ENCODE data around the gene TRIM71.
"Not testable (repeated sequence)": the region's sequence is repeated elsewhere in the genome, so short reads cannot be mapped to it uniquely, and the experiment has no call there.

TRIM71 gene

DNA sequence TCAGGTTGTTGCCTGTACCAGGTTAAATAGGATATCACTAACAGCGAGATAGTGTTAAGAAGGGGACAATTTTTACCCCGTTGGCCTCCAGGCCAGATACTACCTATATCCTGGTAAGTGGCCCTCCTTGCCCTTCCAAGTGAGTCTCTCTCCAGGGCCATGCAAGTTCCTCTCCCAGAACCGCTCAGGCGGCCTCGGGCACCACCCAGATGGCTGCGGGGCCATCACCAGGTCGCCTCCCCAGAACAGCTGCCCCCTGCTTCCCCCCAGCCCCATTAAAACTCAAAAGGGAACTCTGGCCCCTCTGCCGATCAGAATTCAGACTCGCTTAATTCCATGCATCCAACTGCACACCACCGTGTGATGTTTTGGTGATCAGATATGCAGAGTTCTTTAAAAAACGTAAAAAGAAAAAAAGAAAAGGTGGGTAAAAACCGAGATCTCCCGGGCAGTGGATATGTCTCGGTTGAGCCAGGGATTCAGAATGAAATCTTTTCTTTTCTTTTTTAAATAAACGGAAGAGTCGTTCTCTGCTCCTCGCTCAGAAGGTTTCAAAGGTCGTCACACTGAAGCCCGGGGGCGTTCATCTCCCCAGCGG, 1.9 kb upstream of the TRIM71 start:
- FAIRE-seq (no peak), DNase-seq (ENCODE audit: insufficient read length, low spot score) (no peak)
- TF ChIP-seq POLR2A (IDR thresholded peaks at IDR 0.05; ENCODE audit: low read depth, low read length), result no peak

GRCh38 chr3:32816439-32817256, 1.1 kb upstream of the TRIM71 start:
- DNase-seq (ENCODE audit: insufficient read length, low spot score) (no peak), FAIRE-seq (no peak)
- no peak for TF ChIP-seq POLR2A (IDR thresholded peaks at IDR 0.05; ENCODE audit: low read depth, low read length)

GRCh38 chr3:32817257-32817557, 590 bp upstream of the TRIM71 start:
- no peak for FAIRE-seq
- TF ChIP-seq POLR2A (IDR thresholded peaks at IDR 0.05; ENCODE audit: low read depth, low read length), result no peak
- no peak for DNase-seq (ENCODE audit: insufficient read length, low spot score)

DNA sequence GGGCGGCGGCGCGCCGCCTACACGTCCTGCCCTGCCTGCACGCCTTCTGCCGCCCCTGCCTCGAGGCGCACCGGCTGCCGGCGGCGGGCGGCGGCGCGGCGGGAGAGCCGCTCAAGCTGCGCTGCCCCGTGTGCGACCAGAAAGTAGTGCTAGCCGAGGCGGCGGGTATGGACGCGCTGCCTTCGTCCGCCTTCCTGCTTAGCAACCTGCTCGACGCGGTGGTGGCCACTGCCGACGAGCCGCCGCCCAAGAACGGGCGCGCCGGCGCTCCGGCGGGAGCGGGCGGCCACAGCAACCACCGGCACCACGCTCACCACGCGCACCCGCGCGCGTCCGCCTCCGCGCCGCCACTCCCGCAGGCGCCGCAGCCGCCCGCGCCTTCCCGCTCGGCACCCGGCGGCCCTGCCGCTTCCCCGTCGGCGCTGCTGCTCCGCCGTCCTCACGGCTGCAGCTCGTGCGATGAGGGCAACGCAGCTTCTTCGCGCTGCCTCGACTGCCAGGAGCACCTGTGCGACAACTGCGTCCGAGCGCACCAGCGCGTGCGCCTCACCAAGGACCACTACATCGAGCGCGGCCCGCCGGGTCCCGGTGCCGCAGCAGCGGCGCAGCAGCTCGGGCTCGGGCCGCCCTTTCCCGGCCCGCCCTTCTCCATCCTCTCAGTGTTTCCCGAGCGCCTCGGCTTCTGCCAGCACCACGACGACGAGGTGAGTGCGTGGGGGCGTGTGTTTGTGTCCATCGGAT, 602 bp downstream of the TRIM71 start:
- no peak for FAIRE-seq
- no peak for TF ChIP-seq POLR2A (IDR thresholded peaks at IDR 0.05; ENCODE audit: low read depth, low read length)
- no peak for DNase-seq (ENCODE audit: insufficient read length, low spot score)

DNA sequence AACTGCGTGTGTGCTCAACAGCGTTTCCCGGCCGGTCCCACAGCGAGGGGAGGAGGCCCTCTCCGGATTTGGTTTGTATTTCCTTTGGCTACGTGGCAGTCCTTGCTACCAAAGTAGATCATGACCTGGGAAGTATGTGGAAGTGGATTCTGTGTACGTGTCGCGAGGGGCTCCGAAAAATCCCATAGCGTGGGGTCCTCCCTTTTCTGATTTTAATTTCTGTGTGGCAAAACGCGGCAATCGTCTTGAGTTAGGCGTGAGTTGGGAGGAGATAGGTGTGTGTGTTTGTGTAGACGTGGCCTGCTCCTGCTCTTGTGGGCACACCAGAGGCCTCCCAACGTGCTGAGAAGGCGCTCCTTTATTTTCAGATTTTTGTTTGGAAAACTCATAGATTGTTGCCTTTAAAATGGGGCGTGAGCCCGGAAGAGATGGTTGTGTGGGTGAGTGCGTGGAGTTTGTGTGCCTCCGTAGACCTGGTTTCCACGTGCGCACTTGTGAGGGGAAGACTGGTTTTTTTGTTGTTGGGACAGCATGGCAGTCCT, 1.2 kb downstream of the TRIM71 start:
- no peak for TF ChIP-seq POLR2A (IDR thresholded peaks at IDR 0.05; ENCODE audit: low read depth, low read length)
- FAIRE-seq (no peak), DNase-seq (ENCODE audit: insufficient read length, low spot score) (no peak)

- no peak for FAIRE-seq
- no peak for DNase-seq (ENCODE audit: insufficient read length, low spot score)
- TF ChIP-seq POLR2A (IDR thresholded peaks at IDR 0.05; ENCODE audit: low read depth, low read length), result no peak
Measured at GRCh38 chr3:32819551-32820348, 2.0 kb downstream of the TRIM71 start.

DNA sequence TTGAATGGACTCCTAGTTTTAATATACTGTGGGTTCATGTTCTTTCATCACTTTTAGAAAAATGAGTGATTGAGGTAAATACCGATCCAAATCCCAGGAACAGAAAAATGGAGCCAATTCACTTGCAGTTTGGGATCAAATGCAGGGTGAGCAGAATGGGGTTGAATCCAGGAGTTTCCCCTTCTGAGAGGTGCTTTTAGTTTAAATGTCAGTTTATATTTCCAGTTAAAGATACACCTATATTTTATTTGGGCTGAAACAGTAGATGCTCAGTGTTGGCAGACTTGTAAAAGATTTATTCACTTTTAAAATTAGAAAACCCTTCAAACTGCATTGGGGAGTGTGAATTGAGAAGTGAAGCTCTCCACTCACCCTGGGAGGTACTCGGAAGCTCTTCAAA, 2.6 kb downstream of the TRIM71 start:
- no peak for TF ChIP-seq POLR2A (IDR thresholded peaks at IDR 0.05; ENCODE audit: low read depth, low read length)
- FAIRE-seq (no peak), DNase-seq (ENCODE audit: insufficient read length, low spot score) (no peak)

GRCh38 chr3:32820971-32821685, 3.3 kb downstream of the TRIM71 start:
- no peak for FAIRE-seq
- DNase-seq (ENCODE audit: insufficient read length, low spot score), result no peak

DNA sequence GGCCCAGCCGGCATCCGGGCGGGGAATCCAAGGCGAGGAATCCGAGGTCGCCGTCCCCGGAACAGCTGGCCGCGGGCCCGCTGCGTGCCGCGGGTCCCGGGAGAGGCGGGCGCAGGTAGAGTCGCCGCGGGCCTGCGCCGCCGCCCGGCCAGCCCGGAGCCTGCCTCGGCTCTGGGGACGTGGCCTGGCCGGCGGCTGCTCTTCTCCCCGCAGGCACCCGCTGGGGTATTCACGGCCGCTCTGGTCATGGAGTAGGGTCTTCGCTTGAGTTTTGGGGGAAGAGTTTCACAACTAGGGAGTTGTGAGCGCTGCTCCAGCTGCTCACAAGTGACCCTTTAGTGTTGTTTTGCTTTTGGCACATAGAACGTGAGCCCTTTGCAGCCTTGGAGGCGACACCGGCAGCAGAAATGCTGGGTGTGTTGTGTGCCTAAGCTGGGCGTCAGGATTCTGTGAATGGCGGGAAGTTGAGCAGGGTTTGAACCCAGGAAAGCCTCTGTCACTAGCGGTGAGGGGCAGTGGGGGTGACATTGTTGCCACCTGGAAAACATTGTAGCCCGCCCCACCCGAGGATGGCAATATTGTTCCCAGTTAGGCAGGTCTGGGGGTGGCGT, 4.0 kb downstream of the TRIM71 start:
- DNase-seq (ENCODE audit: insufficient read length, low spot score) (no peak), FAIRE-seq (no peak)
- no peak for TF ChIP-seq POLR2A (IDR thresholded peaks at IDR 0.05; ENCODE audit: low read depth, low read length)

More at GRCh38 chr3:32820971-32821685, 3.3 kb downstream of the TRIM71 start:
- no peak for TF ChIP-seq POLR2A (IDR thresholded peaks at IDR 0.05; ENCODE audit: low read depth, low read length)

- TF ChIP-seq POLR2A (IDR thresholded peaks at IDR 0.05; ENCODE audit: low read depth, low read length), result no peak
- DNase-seq (ENCODE audit: insufficient read length, low spot score) (no peak), FAIRE-seq (no peak)
Measured at GRCh38 chr3:32822609-32823498, 5.1 kb downstream of the TRIM71 start.

DNA sequence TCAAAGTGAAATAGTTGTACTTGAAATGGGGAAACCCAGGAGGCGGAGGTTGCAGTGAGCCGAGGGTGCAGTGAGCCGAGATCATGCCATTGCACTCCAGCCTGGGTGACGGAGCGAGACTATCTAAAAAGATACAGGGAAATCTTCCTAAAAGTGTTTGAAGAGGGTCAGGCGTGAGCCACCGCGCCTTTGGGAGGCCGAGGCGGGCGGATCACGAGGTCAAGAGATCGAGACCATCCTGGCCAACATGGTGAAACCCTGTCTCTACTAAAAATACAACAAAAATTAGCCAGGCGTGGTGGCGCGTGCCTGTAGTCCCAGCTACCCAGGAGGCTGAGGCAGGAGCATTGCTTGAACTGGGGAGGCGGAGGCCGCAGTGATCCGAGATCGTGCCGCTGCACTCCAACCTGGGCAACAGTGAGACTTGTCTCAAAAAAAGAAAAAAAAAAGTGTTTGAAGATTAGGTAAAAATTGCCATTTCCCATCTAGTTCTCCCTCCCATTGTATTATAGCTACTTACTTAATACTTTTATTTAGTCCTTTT, 5.9 kb downstream of the TRIM71 start:
- DNase-seq (ENCODE audit: insufficient read length, low spot score); FAIRE-seq: not testable (repeated sequence)

All from H54 (cell line).